Stimulated activated CD8-positive, alpha-beta memory T cell treated with anti-CD3 and anti-CD28 coated beads, Interleukin-4, amount 100 ng/mL, for 48 hours (primary cell): ENCODE data around the gene C15orf62.

Experiments used
- DNase-seq: peaks from one replicate; pipeline ENCODE4 v3.0.0-alpha.2; 2020

C15orf62 gene, protein sequence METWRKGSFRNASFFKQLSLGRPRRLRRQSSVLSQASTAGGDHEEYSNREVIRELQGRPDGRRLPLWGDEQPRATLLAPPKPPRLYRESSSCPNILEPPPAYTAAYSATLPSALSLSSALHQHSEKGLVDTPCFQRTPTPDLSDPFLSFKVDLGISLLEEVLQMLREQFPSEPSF

DNA sequence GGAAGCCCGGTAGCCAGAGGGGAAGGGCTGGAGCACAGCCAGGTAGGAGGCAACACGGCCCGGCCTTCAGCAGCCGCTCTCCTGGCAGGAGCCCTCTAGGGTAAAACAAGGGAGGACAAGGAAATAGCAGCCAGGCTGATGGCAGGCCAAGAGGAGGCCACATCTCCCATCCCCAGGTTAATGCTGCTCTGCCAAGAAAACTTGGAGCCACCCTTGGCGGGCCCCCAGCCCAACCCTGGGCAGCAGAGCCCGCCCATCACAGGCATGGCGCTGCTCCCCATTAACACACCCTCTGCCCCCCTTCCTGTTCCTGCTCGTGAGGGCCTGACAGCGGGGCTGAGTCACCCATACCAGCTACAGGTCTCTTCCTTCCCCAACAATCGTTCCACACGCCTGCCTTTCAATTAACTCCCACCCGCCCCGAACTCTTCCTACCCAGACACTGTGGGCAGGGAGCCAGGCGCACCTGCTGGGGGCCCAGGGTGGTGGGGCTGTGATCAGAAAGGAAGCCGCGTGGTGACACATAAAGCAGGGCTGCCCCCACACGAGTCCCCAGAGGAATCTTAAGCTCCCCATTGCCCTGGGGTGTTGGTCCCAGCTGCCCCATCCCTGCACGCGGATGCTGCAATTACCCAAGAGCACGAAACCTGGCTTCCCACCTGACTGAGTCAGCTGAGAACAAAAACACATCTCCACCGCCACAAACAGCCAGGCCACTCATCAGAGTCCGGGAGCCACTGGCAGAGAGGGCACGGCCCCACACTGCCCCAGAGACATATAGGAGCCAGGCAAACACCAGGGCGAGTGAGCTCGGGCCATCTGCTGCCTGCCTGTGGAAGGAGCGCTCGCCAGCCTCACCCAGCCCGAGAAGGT is at the start of gene C15orf62:
Gene C15orf62, plus strand, starts transcription at position 707 of the 873 bp plus-strand sequence. CDS start 516 bp downstream, outside the sequence.
- peak; percentile 77 for DNase-seq

DNA sequence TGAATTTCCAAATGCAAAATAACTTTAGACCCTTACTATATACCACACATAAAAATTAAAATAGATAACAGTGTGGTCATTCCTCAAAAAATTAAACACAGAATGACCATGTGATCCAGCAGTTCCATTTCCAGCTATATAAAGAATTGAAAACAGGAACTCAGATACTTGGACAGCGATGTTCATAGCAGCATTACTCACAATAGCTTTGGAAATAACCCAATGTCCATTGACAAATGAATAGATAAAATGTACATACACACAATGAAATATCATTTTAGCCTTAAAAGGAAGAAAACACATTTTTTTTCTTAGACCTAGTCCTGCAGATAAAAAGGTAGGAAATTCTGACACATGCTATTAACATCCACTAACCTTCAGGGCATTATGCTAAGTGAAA is 48.1 kb upstream of the C15orf62 start:
- no peak for DNase-seq

- DNase-seq, result no peak
These were observed 47.4 kb upstream of the C15orf62 start for GRCh38 chr15:40722354-40722753.

DNA sequence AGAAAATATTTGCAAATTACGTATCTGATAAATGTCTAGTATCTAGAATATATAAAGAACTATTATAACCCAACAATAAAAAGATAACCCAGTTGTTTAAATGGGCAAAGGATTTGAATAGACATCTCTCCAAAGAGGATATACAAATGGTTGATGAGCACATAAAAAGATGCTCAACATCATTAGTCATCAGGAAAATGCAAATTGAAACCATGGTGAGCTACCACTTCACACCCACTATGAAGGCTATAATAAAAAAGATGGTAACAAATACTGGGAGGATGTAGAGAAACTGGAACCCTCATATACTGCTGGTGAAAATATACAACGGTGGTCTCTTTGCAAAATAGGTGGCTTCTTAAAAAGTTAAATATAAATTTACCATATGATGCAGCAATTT is 46.8 kb upstream of the C15orf62 start:
- DNase-seq, result no peak

DNA sequence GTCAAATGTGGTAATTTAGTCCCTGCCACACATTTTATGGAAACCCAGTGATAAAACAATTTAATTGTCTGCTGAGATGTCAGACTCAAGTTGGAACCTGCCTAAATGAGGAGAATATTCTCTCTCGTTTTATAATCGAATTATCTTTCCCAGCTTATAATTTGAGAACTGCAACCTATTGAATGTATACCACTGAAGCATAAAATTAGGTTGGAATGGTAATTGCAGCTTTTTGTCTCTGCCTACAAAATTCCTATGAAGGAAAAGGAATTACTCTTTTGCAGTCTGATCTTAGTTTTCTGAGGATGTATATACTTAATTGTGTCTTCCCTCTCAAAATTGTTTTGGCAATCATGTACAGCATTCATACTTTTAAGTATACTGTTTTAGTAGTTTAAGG is 45.9 kb upstream of the C15orf62 start:
- no peak for DNase-seq

DNA sequence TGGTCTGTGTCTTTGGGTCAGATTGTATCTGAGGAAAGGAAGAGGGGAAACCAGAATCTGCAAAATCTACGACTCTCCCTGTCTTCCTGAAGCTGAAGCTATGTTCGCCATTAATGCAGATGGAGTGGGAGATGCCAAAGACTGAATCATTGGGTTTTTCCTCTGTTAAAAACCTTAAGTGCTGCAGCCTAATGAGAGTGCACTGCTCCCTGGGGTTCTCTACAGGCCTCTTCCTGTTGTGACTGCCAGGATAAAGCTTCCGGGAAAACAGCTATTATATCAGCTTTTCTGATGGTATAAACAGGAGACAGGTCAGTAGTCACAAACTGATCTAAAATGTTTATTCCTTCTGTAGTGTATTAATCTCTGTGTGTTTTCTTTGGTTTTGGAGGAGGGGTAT is 38.7 kb upstream of the C15orf62 start:
- DNase-seq, result no peak

DNA sequence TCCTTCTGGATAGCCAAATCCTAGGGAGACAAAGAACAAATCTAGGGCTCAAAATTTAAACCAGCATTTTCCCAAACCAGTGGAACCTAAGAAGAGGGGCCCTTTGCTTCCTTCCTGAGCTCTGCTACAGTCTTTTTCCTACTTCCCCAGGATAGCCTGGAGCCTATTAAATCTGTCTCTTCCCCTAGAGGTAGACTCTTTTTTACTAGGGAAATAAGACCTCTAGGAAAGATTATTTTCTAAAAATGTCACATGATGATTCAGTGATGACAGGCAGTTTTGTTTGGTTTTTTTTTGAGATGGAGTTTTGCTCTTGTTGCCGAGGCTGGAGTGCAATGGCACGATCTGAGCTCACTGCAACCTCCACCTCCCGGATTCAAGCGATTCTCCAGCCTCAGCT is 33.2 kb upstream of the C15orf62 start:
- no peak for DNase-seq

DNA sequence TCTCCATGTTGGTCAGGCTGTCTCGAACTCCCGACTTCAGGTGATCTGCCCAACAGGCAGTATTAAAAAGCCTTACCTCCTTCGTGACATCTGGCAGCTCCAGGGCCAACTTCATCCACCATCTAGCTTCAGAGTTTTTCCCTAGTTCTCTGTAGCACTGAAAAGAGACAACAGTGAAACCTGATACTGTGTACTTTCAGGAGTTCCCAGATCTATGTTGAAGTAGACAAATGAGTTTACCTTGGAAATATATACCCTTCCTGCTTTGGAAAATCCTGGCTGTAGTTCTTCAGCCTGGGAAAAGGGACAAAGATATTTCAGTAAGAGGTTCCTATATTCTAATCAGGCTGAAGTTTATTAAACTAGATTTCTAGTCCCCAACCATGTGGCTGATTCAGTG is 32.7 kb upstream of the C15orf62 start:
- no peak for DNase-seq

DNA sequence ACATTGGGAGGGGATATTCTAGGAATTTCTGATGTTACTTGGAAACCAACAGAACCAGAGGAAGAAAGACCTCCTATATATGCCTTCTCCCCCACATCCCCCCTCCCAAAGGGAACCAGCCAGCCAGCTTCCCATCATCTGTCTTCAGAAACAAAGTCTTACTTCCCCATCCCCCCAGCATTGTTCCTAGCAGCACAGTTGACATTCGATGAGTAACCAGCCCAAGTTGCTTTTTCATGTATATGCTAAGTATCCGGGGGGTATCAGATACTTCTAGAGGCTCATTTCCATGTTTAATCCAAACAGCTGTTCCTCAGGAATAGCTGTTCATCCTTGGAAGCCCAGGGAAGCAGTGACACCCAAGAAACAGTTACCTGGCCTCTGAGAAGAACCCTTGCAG is 30.7 kb upstream of the C15orf62 start:
- DNase-seq, result no peak

- no peak for DNase-seq
These were observed 29.9 kb upstream of the C15orf62 start for GRCh38 chr15:40739854-40740253.

DNA sequence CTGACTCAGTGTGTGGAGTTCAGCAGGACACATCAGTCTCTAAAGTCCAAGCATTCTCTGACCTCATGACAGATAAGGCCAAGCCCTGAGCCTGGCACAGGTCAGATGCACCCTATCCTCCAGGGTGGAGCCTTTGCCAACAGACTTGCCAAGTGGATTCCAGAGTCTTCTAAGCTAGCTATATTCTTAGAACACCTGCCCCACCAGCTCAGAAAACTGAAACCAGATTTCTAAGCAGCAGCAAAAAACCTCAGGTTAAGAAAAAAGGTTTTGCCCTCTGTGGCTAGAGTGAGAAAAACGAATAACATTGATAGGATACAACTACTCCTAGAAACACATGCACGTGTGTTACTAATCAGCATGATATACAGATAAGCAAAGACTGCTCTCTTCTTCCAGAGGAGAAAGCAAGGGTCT is 26.3 kb upstream of the C15orf62 start:
- no peak for DNase-seq

DNA sequence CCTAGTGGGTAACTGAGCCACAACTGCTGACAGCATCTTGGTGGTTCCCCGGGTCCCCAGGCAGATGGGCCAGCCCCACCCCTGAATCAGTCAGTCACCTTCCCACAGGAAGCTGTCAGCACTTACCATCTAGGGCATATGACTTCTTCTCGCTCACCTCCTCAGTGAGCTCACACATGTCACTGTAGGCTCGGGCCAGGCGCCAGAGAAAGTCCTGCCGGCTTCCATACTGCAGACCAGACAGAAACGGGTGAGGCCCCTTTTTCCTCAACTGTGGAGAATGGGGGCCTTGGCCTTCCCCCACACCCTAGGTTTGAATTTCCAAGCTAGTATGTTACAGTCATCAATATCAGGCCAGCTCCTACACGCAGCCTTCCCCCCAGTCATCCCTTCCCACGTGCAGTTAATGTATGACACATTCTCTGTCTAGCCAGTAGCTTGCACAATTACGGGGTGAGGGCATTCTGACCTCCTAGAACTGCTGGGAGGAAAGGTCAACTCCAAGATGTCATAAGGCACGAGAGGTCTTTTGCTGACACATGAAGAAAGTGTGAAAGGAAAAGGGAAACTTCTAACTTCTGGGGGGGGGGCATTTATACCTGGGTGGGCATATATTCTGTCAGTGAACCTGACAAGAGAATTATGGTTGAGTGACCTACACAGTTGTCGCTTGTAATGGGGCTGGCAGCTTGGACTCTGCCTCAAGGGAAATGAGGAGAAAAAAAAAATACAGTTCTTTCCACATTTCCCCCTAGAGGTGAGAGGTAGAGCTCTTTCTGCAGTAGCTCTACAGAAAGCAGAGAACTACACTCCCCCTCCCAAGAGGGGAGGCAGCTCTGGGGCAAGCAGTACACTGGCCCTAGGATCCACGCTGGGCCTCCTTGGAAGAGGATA is 25.6 kb upstream of the C15orf62 start:
- DNase-seq, result peak; percentile 79

DNA sequence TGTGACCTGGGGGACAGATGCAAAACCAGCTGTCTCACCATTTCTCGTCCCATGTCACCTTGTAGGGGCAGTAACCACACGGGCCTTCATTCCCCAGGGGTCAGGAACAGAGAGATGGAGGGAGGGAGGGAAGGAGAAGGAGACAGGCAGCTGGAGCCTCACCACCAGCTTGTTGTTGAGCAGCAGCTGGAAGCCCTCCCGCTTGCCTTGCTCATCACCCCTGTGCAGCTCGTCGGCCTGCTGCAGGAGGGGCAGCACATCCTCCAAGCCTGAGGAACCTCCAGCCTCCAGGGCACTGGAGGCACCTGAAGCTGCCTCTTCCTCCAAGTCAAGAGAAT is 25.0 kb upstream of the C15orf62 start:
- no peak for DNase-seq

DNA sequence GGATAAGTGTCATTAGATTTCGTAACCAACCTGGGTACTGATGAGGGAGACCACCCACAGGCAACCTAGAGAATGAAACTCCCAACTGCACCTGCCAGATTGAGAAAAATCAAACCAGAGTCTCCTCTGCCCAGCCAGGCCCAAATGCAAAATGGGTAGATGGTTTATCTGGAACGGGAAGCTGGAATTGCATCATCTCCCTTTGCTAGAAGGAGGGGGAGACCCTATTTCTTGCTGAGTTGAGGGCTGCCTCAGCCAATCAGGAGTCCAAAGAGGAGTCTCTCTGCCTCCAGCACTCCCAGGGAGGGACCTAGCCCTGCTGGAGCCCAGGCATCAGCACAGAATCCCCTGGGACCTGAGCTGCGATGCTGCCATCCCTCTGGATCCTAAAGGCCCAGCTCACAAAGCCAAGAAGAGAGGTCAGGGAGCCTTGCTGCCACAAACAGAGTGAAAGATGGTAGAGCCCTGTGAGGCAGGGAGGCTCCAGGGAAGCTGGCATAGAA is 22.8 kb upstream of the C15orf62 start:
- DNase-seq, result no peak

- DNase-seq, result no peak
These were observed 21.8 kb upstream of the C15orf62 start for GRCh38 chr15:40747685-40748631.

- DNase-seq, result no peak
These were observed 20.6 kb upstream of the C15orf62 start for GRCh38 chr15:40749151-40749630.

DNA sequence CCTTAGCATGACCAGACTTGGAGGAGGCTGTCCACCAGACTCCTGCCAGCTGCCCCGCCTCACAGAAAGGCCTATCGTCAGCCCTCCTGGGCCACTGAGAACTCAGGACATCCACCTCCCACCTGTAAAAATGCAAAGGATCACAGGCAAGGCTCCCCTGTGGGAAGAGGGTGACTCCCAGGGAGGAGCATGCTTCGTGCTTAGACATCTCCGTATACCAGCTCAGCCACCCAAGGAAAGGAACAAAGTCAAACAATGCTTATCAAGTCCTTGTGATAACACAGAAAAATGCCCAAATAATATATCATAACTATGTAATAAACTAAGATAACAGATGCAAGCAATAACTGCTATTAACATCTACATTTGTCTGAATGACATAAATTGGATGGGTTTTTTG is 18.9 kb upstream of the C15orf62 start:
- no peak for DNase-seq

GRCh38 chr15:40751745-40752144 is 18.0 kb upstream of the C15orf62 start:
- no peak for DNase-seq

DNA sequence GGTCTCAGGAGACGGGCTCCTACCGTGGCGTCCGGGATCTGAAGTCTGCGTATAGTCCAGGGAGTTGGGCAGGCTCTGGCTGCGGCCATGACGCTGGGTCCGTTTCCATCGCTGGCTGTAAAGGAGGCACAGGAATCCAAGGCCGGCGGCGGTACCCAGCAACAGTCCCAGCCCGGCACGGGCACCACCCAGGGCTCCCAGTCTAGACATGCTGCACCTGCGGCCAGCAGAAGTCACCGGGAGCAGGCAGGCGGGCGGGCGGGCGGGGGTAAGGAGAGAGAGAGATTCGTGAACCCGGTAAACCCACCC is 15.3 kb upstream of the C15orf62 start:
- peak; percentile 50 for DNase-seq

DNA sequence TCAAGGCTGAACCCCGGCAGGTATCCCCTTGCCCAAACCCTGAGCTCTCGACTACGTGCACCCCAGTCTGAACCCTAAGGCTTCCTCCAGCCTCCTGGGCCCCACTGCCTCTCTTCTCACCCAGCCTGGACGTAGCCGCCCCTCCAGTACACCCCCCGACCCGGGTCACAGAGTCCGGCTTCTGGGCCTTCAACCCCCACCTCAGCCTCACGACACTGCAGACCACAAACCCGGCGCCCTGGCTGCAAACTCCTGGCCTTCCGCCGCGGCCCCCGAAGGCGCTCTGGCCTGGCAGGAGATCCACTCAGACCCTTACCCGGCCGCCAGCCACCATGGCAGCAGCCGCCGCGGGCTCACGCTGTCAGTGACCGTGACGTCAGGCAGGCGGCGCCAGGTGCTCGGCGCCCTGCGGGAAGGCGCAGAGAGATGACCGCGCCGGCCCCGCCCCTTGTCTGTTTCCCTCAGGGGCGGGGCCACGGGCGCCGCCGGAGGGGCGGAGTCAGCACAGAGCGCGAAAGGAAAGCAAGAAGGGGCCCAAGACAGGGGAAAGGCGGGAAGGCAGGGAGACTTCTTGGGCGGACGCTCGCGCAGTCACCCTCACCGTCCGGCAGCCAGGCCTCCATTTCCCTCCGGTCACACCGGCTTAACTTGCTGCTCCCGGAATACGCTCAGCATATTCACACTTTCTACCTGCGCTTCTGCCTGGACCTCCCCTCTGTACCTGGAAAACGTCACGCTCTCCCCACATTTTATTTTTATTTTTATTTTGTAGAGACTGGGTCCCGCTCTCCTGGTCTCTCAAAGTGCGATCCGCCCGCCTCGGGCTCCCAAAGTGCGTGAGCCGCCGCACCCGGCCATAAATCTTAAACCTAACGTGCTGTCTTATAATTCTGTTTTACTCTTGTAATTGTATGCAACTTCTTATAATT is 14.6 kb upstream of the C15orf62 start, which contains the start of gene RMDN3:
Gene RMDN3, minus strand, starts transcription at position 372 of the 929 bp plus-strand sequence. CDS start 471 bp downstream, outside the sequence.
- peak; percentile 96 for DNase-seq

GRCh38 chr15:40755812-40756208 is 14.0 kb upstream of the C15orf62 start:
- DNase-seq, result no peak
